Measurements from ENCODE around the gene CHST11.
A peak's percentile ranks its signal among the peaks of the same experiment; 100 is the strongest.
"Not testable (repeated sequence)": the region's sequence is repeated elsewhere in the genome, so short reads cannot be mapped to it uniquely, and the experiment has no call there.

The CHST11 gene

DNA sequence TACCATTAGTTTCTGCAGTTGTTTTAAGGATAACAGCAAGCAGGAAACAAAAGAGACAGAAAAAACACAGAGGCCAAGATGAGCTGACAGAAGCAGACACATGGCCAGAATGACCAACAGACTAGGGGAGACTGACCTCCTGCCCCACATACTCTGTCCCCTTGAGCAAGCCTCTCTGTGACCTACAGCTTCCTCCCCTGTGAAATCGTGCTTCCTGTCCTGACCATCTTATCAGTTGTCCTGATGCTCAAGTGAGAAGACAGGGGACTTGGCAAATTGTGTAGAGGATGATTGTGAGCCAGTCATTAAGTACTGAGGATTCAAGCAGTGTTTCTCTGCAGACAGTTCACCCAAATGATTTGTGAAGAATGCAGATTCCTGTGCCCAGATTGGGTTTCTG, 272.3 kb downstream of the CHST11 start:
- no peak for DNase-seq

DNA sequence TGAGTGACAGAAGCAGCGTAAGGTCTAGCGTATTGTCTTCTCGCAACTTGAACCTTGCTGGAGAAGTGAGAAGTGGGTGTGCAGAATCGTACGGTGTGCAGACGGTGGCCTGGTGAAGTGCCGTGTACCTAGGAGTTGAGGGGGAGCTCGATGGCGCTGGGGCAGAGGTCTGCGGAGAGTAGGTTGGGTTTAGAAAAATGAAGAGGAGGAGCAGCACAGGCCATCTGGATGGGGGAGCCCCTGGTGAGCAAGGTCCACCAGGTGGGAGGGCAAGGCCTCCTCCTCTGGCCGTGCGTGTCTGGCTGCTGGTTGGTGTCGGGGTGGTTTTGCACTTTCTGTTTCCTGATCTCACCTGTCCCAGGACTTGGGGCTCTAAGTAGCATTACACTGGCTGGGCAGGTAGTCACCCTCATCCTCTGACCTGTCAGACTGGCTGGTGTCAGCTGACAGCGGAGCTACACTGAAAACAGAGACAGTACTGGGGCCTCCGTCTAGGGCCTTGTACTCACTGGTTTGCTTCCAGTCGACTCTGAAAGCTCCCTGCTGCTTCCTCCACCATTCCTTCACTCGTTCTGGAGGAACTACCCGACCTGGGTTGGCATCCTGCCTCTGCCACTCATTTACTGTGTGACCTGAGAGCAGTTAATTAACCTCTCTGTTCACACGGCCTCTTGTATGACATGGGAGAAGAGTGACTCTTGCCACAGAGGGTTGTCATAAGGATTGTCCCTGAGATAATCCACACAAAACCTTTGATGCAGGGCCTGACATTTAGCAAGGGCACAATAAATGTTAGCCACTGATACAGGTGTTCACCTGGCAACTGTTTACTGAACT, 273.1 kb downstream of the CHST11 start:
- DNase-seq, result no peak

DNA sequence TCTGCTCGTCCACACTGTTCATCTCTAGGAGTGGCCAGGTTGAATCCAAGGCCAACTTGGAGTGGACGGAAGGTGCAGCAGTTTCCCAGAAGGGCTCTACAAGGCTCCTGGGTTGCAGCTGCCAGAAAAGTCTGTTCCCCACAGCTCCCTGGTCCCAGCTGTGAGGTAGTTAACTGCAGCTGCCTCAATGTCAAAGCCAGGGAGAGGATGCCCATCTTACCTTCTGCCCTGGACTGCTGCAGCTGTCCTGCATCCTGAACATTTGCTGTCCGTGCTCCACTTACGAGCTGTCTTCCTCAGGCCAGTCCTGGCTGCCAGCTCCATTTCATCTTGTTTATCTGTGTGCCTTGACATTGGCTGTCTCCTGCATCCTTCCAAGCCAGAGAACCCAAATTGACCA, 274.0 kb downstream of the CHST11 start:
- DNase-seq, result no peak

DNA sequence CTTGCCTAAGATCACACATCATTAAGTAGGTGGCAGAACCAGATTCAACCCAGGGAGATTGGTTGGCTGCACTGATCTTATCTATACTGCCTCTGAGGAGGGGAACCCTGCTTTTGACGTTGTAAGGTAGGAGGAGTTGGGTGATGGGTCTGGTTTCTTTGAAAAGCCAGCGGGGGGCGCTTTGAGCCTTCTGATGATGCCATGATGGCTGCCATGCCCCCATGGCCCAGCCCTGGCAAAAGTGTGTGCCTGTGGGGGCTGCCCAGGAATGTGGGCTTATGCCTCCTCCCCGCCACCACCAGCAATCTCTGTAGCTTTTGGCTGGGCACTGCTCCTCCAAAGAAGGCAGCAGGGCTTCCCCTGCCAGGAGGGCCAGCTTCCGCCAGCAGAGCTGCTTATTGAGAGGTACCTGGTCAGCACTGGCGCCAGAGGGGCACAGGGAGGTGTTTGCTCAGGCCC, 277.0 kb downstream of the CHST11 start:
- no peak for DNase-seq

DNA sequence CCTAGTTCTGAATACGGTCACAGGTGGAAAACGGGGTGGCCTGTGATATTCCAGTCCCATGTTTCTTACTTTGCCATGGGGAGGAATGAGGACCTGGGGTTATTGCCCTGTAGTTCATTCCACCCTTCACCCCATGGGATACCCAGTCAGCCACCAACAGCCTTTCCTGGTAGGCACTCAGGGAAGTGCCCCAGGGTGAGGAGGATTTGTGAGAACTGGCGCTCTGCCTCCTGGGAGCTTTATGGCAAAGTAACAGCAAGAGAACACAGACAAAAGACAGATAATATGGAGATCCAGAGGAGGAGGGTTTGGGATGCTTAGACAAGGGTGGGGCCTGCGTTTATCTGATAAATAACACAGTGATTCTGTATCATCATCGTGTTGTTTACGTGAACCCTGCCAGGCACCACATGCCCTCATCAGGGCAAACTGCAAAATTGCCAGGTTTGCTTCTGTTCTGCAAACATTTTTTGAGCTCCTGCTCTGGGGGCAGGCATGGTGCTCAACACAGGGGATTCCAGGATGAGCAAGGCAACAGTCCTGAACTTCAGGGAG, 277.9 kb downstream of the CHST11 start:
- no peak for DNase-seq

DNA sequence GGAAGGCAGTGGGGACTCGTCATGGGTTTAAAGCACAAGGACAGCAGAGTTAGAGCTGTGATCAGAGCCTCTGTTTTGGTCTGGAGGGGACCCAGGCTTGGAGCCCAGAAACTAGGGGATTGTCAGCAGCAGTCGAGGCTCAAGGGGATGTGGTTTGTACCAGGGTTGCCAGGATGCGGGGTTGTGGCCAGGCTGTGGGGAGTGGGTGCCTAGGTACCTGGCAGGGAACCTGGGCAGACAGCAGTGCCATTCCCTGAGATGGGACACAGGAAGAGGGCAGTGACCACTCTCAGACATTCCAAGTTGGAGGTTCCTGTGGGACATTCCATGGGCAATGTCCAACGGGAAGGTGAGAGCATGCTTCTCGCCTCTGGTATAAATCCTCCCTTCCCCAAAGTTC, 279.1 kb downstream of the CHST11 start:
- DNase-seq, result no peak

DNA sequence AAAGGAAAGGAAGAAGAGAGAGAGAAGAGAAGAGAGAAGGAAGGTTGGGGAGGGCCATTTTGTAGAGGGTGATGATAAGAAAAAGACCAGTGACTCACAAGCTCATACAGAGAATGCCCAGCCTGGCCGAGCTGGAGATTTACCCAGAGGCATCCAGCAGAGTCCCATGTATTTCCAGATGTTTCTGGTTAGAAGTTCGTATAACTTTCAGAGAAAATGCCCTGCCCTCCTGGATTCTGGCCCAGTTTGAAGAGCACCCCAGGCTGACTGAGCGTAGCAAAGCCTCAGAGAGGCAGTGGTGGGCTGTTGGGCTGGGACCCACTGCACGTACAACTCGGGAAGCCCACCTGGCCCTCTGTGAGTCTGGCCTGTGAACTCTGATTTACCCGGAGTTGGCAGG, 279.6 kb downstream of the CHST11 start:
- DNase-seq, result no peak

DNA sequence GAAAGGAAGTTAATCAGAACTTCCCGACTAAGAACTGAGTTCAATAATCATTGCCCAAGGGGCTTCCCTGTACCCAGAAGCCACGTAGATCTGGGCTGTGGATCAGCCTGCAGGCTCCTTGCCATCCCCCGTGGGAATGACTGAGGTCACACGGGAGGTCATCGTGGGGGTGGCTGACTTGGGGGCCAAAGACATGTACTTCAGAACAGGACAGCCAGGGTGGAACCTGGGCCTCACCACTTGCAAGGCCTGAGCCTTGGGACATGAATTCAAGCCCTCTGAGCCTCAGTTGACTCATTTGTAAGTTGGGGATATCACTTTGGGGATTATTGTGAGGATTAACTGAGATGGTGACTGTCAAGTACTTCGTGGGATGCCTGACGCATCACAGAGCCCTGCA, 280.4 kb downstream of the CHST11 start:
- DNase-seq, result no peak

DNA sequence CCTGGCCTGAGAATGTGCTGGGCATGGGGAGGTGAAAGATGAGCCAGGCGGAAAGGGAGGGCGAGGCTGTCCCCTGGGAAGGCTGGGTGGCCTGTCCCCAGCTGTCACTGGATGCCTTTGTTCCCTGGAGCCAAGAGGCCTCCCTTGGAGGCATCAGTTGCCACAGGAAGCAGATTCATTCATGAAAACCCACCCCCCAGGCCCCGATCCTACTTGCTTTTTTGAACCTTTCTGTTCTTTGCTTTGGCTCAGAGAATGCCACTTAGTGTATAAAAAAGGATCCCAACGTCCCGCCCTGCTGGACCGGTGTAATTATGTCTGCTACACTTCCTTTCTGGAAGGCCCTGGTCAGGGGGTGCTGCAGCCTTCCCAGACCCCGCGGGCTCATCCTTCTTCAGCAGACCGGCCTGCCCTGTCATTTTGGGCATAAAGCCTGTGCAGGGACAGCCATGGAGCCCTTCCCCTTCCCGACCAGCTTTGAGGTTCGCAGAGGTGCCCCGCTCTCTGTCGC, 281.1 kb downstream of the CHST11 start:
- no peak for DNase-seq

DNA sequence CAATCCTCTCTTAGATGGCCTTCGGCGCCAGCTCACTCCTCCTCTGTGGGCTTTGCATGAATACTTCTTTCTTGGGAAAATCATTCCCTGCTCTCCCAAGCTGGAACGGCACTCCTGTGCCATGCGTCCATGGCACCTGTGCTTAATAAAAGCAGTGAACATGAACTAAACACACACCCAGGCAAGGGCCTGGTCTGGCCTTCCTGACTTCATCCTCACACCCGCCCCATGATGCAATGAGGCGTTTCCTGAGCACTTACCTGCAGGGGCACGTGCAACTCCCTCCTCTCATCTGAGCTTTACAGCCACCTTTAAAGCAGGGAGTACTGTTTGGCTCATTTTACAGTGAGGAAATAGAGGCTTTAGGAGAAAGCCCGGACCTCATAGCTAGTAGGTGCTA, 281.6 kb downstream of the CHST11 start:
- DNase-seq, result no peak

DNA sequence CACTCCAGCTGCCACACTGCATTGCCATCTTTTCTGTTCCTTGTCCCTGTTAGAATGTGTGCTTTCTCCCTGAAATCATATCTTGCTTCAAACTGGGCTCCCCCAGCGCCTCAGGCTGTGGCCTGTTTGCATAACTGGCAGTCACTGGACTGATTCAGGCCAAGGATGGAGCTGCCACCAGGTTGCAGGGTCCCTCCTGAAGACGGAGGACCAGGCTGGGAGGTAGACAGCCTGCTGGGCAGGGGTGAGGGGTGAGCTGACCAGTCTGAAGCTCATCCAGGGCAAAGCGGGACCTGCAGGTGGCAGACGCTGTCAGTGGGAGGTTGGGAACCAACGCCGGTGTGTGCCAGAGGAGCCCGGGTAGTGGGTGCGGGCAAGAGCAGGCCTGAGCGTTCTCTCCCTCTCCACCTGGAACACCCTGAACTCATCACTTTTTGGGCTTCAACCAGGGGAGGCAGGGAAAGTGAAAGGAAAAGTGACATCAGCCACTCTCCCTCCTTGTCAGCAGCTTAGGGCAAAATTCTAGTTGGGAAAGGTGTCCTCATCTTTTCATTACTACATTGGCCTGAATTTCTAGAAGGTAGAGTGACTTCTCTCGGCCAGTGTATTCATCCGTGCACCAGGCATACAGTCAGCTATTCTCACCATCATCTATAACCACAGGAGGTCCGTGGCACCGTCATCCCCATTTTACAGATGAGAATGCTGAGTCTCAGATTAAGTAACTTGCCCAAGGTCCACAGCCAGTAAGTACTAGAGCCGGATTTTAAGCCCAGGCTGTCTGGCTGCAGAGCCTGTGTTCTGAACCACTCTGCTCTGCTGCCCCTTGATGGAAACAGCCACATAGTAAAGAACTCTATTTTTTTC, 282.3 kb downstream of the CHST11 start:
- DNase-seq, result no peak

DNA sequence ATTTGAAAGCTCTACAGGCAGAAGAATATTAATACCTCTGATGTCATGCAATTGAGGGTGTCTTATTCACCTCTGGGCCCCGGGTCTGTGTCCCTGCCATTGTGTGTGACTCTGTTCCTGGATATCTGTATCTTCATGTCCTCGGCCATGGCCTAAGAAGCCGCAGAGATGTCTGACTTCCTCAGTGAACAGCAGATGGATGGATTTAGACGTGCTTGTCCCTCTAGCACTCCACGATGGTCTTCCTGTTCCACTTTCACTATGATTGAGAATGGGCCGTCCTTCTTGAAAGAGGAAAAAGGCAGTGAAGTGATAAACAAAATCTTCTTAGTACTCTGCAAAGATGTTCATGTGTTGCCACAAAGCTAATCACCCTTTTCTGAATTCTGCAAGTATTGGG, 283.9 kb downstream of the CHST11 start:
- DNase-seq, result peak; percentile 42

DNA sequence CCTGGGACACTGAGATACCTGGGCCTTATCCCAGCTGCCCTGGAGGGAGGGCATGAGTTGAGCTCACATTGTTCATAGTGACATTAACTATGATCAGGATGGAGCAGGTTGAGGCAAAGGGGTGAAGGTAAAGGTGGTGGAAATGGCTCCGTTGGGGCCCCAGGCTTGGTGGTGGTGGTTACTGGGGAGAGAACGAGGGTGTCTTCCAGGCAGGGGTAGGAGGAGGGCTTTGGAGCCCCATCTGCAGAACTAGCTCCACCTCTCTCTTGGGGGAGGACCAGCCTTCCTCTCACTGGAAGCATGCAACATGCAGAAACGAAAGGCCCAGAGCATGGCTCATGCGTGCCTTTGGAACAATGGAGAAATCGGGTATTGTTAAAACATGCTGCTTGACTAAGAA, 284.3 kb downstream of the CHST11 start:
- DNase-seq, result no peak

DNA sequence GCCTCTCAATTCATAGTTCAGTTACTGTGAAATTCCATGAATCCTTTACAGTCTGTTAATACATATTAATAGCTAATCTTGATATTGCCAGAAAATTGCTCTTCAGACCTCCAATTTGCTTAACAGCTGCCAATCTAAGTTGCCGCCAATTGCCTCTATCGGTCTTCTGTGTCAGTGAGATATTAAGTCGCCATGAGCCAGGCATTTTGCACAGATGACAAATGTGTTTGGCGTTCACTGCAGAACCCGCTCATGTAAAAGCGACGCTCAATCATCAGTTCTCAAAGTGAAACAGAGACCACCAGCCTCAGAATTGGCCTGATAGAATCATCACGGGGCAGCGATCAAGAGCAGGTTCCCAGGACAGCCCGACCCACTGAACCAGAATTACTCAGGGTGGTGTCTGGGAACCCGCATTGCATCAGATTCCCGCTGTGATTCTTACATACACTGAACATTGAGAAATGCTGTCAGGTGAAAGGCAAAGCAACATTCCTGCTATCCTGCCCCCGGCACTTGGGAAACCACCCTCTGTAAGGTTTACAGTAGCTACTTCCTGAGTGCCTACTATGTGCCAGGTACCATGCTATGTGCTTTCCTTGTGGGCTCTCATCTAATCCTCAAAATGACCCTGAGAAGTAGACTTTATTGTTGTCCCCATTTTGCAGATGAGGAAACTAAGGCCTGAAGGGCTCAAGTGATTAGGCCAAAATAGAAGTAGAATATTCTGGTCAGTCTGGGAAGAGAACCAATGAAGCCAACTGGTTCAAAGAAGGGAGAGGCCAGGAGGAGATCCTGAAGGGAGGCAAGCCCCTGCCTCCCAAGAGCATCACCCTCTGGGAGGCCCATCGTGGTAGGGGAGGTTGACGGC, 285.0 kb downstream of the CHST11 start:
- no peak for DNase-seq

DNA sequence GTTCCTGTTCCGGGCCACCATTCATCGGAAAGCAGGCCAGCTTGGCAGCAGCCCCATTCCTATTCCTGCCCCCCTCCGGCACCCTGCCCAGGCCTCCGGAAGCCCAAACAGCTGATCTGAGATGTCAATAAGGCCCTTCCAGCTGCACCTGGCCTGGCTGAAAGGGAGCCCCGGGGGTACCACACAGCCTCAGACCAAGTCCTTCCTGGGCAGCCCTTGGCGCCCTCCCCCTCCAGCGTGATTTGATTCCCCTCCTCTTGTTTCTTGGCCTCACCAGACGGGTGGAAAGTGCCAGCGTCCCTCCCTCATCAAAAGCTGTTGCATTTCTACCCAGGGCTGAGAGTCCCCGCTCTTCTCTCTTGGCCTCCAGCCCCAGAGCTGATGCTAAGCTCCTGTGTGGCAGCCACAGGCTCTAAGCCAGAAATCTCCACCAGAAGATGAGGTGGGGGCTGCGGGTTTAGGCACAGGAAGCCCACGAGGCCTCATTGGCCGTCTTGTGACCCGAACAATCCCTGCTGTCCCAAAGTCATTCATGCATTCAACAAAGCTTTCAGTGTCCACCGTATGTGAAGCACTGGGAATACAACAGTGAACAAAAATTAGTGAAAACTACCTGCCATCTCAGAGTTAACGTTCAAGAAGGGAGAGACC, 285.9 kb downstream of the CHST11 start:
- DNase-seq, result no peak

DNA sequence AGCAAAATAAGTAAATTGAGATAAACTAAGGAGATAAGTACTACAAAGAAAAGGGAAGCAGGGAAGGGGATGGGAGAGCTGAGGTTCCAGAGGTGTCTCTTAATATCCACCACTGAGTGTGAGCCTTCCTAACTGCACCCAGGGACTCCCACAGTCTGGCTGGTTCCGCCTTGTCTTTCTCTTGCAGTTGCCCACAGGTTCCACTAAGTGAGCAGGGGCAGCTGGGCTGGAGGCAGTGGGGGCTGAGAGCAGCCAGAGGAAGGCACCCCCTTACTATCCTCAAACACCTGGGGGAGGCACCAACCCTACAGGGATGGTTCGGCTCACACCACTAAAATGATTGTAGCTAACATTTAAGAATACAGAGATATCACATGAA, 286.4 kb downstream of the CHST11 start:
- no peak for DNase-seq

DNA sequence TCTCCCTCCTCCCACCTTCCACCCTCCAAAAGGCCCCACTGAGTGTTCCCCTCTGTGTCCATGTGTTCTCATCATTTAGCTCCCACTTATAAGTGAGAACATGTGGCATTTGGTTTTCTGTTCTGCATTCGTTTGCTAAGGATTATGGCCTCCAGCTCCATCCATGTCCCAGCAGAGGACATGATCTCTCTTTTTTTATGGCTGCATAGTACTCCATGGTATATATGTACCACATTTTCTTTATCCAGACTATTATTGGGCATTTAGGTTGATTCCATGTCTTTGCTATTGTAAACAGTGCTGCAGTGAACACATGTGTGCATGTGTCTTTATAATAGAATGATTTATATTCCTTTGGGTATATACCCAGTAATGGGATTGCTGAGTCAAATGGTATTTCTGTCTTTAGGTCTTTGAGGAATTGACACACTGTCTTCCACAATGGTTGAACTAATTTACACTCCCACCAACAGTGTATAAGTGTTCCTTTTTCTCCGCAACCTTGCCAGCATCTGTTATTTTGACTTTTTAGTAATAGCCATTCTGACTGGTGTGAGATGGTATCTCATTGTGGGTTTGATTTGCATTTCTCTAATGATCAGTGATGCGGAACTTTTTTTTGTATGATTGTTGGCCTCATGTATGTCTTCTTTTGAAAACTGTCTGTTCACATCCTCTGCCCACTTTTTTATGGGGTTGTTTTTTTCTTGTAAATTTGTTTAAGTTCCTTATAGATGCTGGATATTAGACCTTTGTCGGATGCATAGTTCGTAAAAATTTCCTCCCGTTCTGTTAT, 287.2 kb downstream of the CHST11 start:
- not testable (repeated sequence) for DNase-seq

DNA sequence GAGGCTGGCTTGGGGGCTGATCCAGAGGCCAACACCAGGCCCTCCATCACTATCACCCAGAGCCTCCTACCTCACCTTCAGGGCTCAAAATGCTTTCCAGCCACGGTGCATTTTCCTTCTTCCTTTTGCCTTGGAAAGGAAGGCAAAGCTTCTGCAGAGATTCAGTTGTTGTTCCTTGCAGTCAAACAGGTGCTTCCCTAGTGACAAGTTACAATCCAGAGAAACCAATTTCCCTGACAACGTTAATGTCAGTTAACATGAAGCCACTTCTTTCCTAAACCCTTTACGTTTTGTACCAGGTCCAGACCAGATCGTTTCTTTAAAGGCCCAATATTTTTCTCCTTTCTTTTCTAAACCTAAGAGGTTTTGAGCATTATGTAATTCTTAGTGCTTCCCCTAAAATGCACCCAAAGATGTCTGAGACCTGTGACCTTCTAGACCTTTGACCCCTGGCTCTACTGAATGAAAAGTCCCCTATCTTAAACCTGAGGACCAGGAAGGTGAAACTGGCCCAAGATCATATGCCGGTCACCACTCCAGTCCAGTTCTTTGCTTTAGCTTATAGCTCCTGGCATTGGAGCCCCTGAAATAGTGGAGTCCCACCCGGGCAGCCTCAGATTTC, 289.8 kb downstream of the CHST11 start:
- DNase-seq, result no peak

DNA sequence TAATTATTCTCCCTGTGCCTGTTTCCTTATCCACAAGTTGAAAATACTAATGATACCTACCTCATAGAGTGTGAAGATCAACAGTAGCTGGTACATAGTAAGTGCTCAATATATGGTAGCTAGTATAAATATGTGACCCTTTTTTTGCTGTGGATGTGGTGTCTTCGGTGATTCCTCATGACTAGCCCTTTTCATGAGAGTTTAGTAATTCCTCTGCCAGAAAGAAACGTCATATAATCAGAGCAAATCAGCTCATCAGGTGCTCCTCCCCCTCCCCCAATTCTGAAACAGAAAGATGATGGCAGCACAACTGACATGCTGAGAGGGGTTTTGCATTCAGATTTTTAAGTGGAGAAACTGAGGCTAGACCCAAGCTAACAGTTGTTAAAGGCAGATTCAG, 290.6 kb downstream of the CHST11 start:
- no peak for DNase-seq

DNA sequence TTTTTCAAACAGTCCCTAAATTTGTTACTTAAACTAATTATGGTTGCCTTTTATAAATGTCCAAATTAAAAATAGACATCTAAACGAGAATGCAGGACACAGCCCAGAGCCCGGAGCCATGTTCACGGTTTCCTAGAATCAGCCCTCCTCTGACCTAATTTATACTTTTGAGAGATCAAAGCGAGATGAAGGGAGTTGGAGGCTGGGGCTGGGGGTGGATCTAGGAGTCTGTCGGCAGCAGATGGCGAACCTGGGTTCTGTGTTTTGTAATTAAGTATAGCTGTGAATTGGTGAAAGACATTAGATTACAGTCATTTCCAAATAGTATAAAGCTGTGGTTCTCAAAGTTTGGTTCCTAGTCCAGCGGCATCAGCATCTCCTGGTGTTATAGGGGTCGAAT, 291.2 kb downstream of the CHST11 start:
- DNase-seq, result no peak

DNA sequence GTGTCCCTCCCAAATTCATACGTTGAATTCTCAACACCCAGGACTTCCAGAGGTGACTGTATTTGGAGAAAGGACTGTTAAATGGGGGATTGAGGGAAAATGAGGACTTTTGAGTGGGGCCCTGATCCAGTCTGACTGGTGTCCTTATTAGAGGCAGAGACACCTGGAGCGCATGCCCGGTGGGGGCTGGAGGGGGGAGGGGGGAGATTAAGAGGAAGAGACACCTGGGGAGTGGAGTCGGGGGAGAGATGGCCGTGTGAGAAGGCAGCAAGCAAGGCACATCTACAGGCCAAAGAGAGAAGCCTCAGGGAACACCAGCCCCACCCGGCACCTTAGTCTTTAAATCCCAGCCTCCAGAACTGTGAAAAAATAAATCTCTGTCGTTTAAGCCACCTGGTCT, 291.6 kb downstream of the CHST11 start:
- no peak for DNase-seq
